SK-N-SH treated with all-trans-retinoic acid at 6 μM for 48 hours (cell line): Measurements from ENCODE around the gene MAP3K7.

ENCODE experiments used
- ATAC-seq: fragments of 200-7000 bp; cut with Tn5 transposase; 3 replicates; pipeline ENCODE4 v1.9.1; 2020; ENCODE audit warnings: mild to moderate bottlenecking, moderate library complexity
- ARNTL ChIP-seq: fragments of 450-650 bp; formaldehyde crosslinking; IDR thresholded peaks from 2 replicates; pipeline ENCODE4 v1.5.0; 2020; ENCODE audit warnings: low read depth, mild to moderate bottlenecking, moderate library complexity, borderline replicate concordance
- BACH2 ChIP-seq: fragments of 250-450 bp; sonication (Bioruptor Pico); IDR thresholded peaks from 2 replicates; pipeline ENCODE4 v1.9.0; 2021; ENCODE audit warnings: mild to moderate bottlenecking, borderline replicate concordance
- CREB5 ChIP-seq: fragments of 250-450 bp; sonication (Bioruptor Pico); IDR thresholded peaks from 2 replicates; pipeline ENCODE4 v1.5.1; 2020; ENCODE audit warnings: low read depth, mild to moderate bottlenecking, moderate library complexity
- CSDC2 ChIP-seq: fragments of 250-450 bp; sonication (Bioruptor Pico); IDR thresholded peaks from 2 replicates; pipeline ENCODE4 v1.5.0; 2020; ENCODE audit warnings: mild to moderate bottlenecking, moderate library complexity
- ESRRG ChIP-seq: fragments of 250-450 bp; sonication (Bioruptor Pico); IDR thresholded peaks from 2 replicates; pipeline ENCODE4 v1.6.1; 2021; ENCODE audit warnings: mild to moderate bottlenecking
- GLIS3 ChIP-seq: fragments of 250-450 bp; sonication (Bioruptor Pico); IDR thresholded peaks from 2 replicates; pipeline ENCODE4 v1.5.0; 2020; ENCODE audit warnings: mild to moderate bottlenecking, moderate library complexity
- ISL1 ChIP-seq: fragments of 250-450 bp; sonication (Bioruptor Pico); IDR thresholded peaks from 2 replicates; pipeline ENCODE4 v2.1.2; 2022; ENCODE audit warnings: mild to moderate bottlenecking, moderate library complexity
- PATZ1 ChIP-seq: fragments of 250-450 bp; sonication (Bioruptor Pico); IDR thresholded peaks from 2 replicates; pipeline ENCODE4 v1.8.0; 2020; ENCODE audit warnings: mild to moderate bottlenecking, moderate library complexity, borderline replicate concordance
- POU6F1 ChIP-seq: fragments of 250-450 bp; sonication (Bioruptor Pico); IDR thresholded peaks from 2 replicates; pipeline ENCODE4 v1.8.0; 2021; ENCODE audit warnings: low read depth, mild to moderate bottlenecking, moderate library complexity, borderline replicate concordance
- PPARA ChIP-seq: fragments of 250-450 bp; sonication (Bioruptor Pico); IDR thresholded peaks from 2 replicates; pipeline ENCODE4 v1.5.0; 2020; ENCODE audit warnings: mild to moderate bottlenecking, borderline replicate concordance
- SNAI2 ChIP-seq: fragments of 250-450 bp; sonication (Bioruptor Pico); IDR thresholded peaks from 2 replicates; pipeline ENCODE4 v1.5.0; 2020; ENCODE audit warnings: mild to moderate bottlenecking, moderate library complexity
- TCF4 ChIP-seq: fragments of 250-450 bp; sonication (Bioruptor Pico); IDR thresholded peaks from 2 replicates; pipeline ENCODE4 v1.8.0; 2021; ENCODE audit warnings: mild to moderate bottlenecking, moderate library complexity, borderline replicate concordance
- TOX ChIP-seq: fragments of 250-450 bp; sonication (Bioruptor Pico); IDR thresholded peaks from 2 replicates; pipeline ENCODE4 v1.8.0; 2021; ENCODE audit warnings: mild to moderate bottlenecking, moderate library complexity, borderline replicate concordance
- TSHZ2 ChIP-seq: fragments of 250-450 bp; sonication (Bioruptor Pico); IDR thresholded peaks from 2 replicates; pipeline ENCODE4 v1.5.0; 2020; ENCODE audit warnings: mild to moderate bottlenecking, moderate library complexity
- ZFP3 ChIP-seq: fragments of 250-450 bp; sonication (Bioruptor Pico); IDR thresholded peaks from 2 replicates; pipeline ENCODE4 v1.5.0; 2020; ENCODE audit warnings: mild to moderate bottlenecking, moderate library complexity
- ZFP30 ChIP-seq: fragments of 450-650 bp; formaldehyde crosslinking; IDR thresholded peaks from 2 replicates; pipeline ENCODE4 v1.5.0; 2022; ENCODE audit warnings: mild to moderate bottlenecking, moderate library complexity
- ZNF565 ChIP-seq: fragments of 450-650 bp; formaldehyde crosslinking; conservative IDR thresholded peaks from 2 replicates; pipeline ENCODE4 v1.5.0; 2020; ENCODE audit warnings: low read depth, mild to moderate bottlenecking, moderate library complexity
- ZNF70 ChIP-seq: fragments of 450-650 bp; formaldehyde crosslinking; IDR thresholded peaks from 2 replicates; pipeline ENCODE4 v1.5.0; 2020; ENCODE audit warnings: mild to moderate bottlenecking, moderate library complexity
- ZNF8 ChIP-seq: fragments of 450-650 bp; formaldehyde crosslinking; IDR thresholded peaks from 2 replicates; pipeline ENCODE4 v1.5.0; 2020; ENCODE audit warnings: mild to moderate bottlenecking, moderate library complexity

The MAP3K7 gene

GRCh38 chr6:90586836-90587638 lies at the start of gene MAP3K7:
MAP3K7 (minus strand) TSS chr6:90587072; CDS start chr6:90586883, 189 bp downstream.
- peak; percentile 95 for ATAC-seq
- no peak for TF ChIP-seq ARNTL (CRISPR knock-in tag)
- no peak for TF ChIP-seq GLIS3
- no peak for TF ChIP-seq CSDC2 (CRISPR knock-in tag)
- no peak for TF ChIP-seq BACH2
- TF ChIP-seq CREB5 (CRISPR knock-in tag) = no peak
- no peak for TF ChIP-seq ZFP30
- no peak for TF ChIP-seq TOX (CRISPR knock-in tag)
- no peak for TF ChIP-seq ZNF565 (CRISPR knock-in tag)

GRCh38 chr6:90631046-90631445 lies 44.2 kb upstream of the MAP3K7 start:
- TF ChIP-seq ZNF565 (CRISPR knock-in tag) (no peak), GLIS3 (no peak), ZFP30 (no peak), SNAI2 (CRISPR knock-in tag) (no peak), TOX (CRISPR knock-in tag) (no peak), TSHZ2 (CRISPR knock-in tag) (no peak), ZFP3 (CRISPR knock-in tag) (no peak), ZNF8 (no peak), ARNTL (CRISPR knock-in tag) (no peak), BACH2 (no peak), PPARA (CRISPR knock-in tag) (no peak), POU6F1 (CRISPR knock-in tag) (no peak), PATZ1 (CRISPR knock-in tag) (no peak), CREB5 (CRISPR knock-in tag) (no peak), ESRRG (CRISPR knock-in tag) (no peak), CSDC2 (CRISPR knock-in tag) (no peak), ZNF70 (CRISPR knock-in tag) (no peak), ISL1 (no peak)
- ATAC-seq = no peak

GRCh38 chr6:90621581-90621980 lies 34.7 kb upstream of the MAP3K7 start:
- no peak for TF ChIP-seq TCF4 (CRISPR knock-in tag)
- ATAC-seq = no peak
